K562 (cell line): ENCODE results near the gene CDKN2C. TPM values are rescaled to one million over a fixed set of nuclear protein-coding genes. Genes with fewer than 3 reads are reported as not detected.
A peak's percentile ranks its signal among the peaks of the same experiment; 100 is the strongest.

Experiments
- BCOR ChIP-seq: fragments of 450-650 bp; IDR thresholded peaks from 2 replicates; pipeline ENCODE4 v1.6.1; 2016
- CGGBP1 ChIP-seq: fragments of 250-450 bp; sonication (Bioruptor Pico); IDR thresholded peaks from 2 replicates; pipeline ENCODE4 v1.9.0; 2021; ENCODE audit warnings: mild to moderate bottlenecking
- GMEB1 ChIP-seq: fragments of 250-450 bp; sonication (Bioruptor Pico); IDR thresholded peaks from 2 replicates; pipeline ENCODE4 v1.4.0; 2020; ENCODE audit warnings: mild to moderate bottlenecking
- HDAC1 ChIP-seq, 2 experiments: fragments of 450-650 bp; IDR thresholded peaks; 2 replicates each; pipeline ENCODE4 v1.6.1; 2016 to 2017; ENCODE audit warnings: inconsistent platforms in 1 of 2, mild to moderate bottlenecking in 1 of 2, moderate library complexity in 1 of 2
- IFI16 ChIP-seq: fragments of 250-450 bp; sonication (Bioruptor Pico); IDR thresholded peaks from 2 replicates; pipeline ENCODE4 v2.1.2; 2022; ENCODE audit warnings: mild to moderate bottlenecking, inconsistent platforms
- JUN ChIP-seq, 2 experiments: sonication (generic) in 1 of 2; formaldehyde crosslinking in 1 of 2; IDR thresholded peaks; 2 replicates each; pipeline versions ENCODE4 v1.6.1 to v1.8.0; 2012 to 2022; ENCODE audit warnings: borderline replicate concordance in 2 of 2, mild to moderate bottlenecking in 2 of 2, improper control_type of control experiment in 1 of 2, low read depth in 1 of 2, low read length in 1 of 2, missing genetic modification reagents in 1 of 2
- MITF ChIP-seq: IDR thresholded peaks from 2 replicates; pipeline ENCODE4 v1.6.1; 2014; ENCODE audit warnings: antibody characterized with exemption
- NR4A1 ChIP-seq, 2 experiments: fragments of 250-450 bp in 1 of 2; fragments of 450-650 bp in 1 of 2; sonication (Bioruptor Pico) in 1 of 2; IDR thresholded peaks; 2 replicates each; pipeline versions ENCODE4 v1.4.0 to v1.6.1; 2016 to 2020; ENCODE audit warnings: mild to moderate bottlenecking in 2 of 2, missing compliant biosample characterization in 1 of 2, missing genetic modification characterization in 1 of 2, moderate library complexity in 1 of 2
- PCBP2 ChIP-seq: fragments of 200-400 bp; formaldehyde crosslinking; IDR thresholded peaks from 2 replicates; pipeline ENCODE4 v1.6.1; 2018; ENCODE audit warnings: low read length, low read depth, mild to moderate bottlenecking, moderate library complexity; ENCODE audit not compliant: poor library complexity, severe bottlenecking
- RUNX1 ChIP-seq: sonication (generic); IDR thresholded peaks from 2 replicates; pipeline ENCODE4 v1.6.1; 2016; ENCODE audit warnings: antibody characterized with exemption, low read depth
- SAFB ChIP-seq: fragments of 200-400 bp; formaldehyde crosslinking; IDR thresholded peaks from 2 replicates; pipeline ENCODE4 v1.6.1; 2017; ENCODE audit warnings: low read depth, low read length, borderline replicate concordance
- SIRT6 ChIP-seq: IDR thresholded peaks from one replicate; pipeline ENCODE4 v1.6.1; 2012; ENCODE audit warnings: low read depth, mild to moderate bottlenecking, control low read depth, inconsistent platforms, low read length, moderate library complexity
- SMAD2 ChIP-seq: fragments of 150-350 bp; IDR thresholded peaks from 2 replicates; pipeline ENCODE4 v1.6.1; 2014; ENCODE audit warnings: low read depth, mild to moderate bottlenecking, low read length
- SRSF3 ChIP-seq: fragments of 200-400 bp; formaldehyde crosslinking; IDR thresholded peaks from 2 replicates; pipeline ENCODE4 v1.6.1; 2016; ENCODE audit warnings: mild to moderate bottlenecking, low read length, moderate library complexity; ENCODE audit not compliant: insufficient read depth
- STAT6 ChIP-seq: sonication (generic); formaldehyde crosslinking; IDR thresholded peaks from 2 replicates; pipeline ENCODE4 v1.8.1; 2023; ENCODE audit warnings: mild to moderate bottlenecking, missing genetic modification reagents
- TAF7 ChIP-seq: fragments of 450-650 bp; IDR thresholded peaks from 2 replicates; pipeline ENCODE4 v1.6.1; 2016; ENCODE audit warnings: missing genetic modification characterization, missing compliant biosample characterization
- ZFPM2 ChIP-seq: fragments of 250-450 bp; sonication (Bioruptor Pico); IDR thresholded peaks from 2 replicates; pipeline ENCODE4 v1.5.1; 2022; ENCODE audit warnings: mild to moderate bottlenecking
- ZNF354B ChIP-seq: fragments of 250-450 bp; sonication (Bioruptor Pico); IDR thresholded peaks from 2 replicates; pipeline ENCODE4 v1.4.0; 2020
- ZNF511 ChIP-seq: sonication (generic); formaldehyde crosslinking; IDR thresholded peaks from 2 replicates; pipeline ENCODE4 v1.8.0; 2022; ENCODE audit warnings: mild to moderate bottlenecking, missing genetic modification reagents
- polyA plus RNA-seq, 8 experiments: library from polyadenylated mRNA; depleted of rRNA in 4 of 8; stranded (reverse) in 5 of 8; unstranded in 3 of 8; fragments of >200 nt; fragmentation: Nextera tagmentation in 2 of 8; fragmentation: Illumina TruSeq in 1 of 8; extraction: Ambion mirVana in 2 of 8; extraction: Trizol in 1 of 8; gene quantifications; 2 replicates each; pipeline versions ENCODE4 v1.2.1 to v1.2.3, GENCODE V29; 2011 to 2014; ENCODE audit warnings: inconsistent platforms in 1 of 8, missing spikeins in 1 of 8
- total RNA-seq, 7 experiments: library from RNA; depleted of rRNA in 6 of 7; stranded (reverse); fragments of >200 nt in 6 of 7; fragmentation: Illumina TruSeq in 2 of 7; extraction: Trizol in 2 of 7; gene quantifications; 2 replicates each; pipeline versions ENCODE4 v1.2.1 to v1.2.3, GENCODE V29; 2011 to 2021; ENCODE audit warnings: low replicate concordance in 1 of 7

CDKN2C gene
- total and polyA plus RNA-seq, 9 of the 15 experiments (the other 6 are each of a cell fraction or from before 2014, with no cell fraction given), result 11.9 to 74.3 (median 45.9) TPM

GRCh38 chr1:50959303-50959912, 10.6 kb upstream of the CDKN2C start (continued):
- no peak for TF ChIP-seq STAT6 (CRISPR knock-in tag)
- no peak for TF ChIP-seq NR4A1 (CRISPR knock-in tag; IDR thresholded peaks at IDR 0.05)
- no peak for TF ChIP-seq NR4A1 (tag; IDR thresholded peaks at IDR 0.05)
- TF ChIP-seq IFI16 (CRISPR knock-in tag), result no peak
- no peak for TF ChIP-seq CGGBP1 (CRISPR knock-in tag)
- no peak for TF ChIP-seq ZFPM2 (CRISPR knock-in tag)
- peak in 1 of 2 experiments; percentile 96; a peak in 2 of 4 replicates for TF ChIP-seq HDAC1 (IDR thresholded peaks at IDR 0.05)
- no peak for TF ChIP-seq SRSF3
- TF ChIP-seq ZNF354B (CRISPR knock-in tag), result no peak
- no peak for TF ChIP-seq RUNX1
- peak; percentile 72 for TF ChIP-seq BCOR
- TF ChIP-seq PCBP2, result no peak
- TF ChIP-seq MITF, result no peak
- no peak for TF ChIP-seq SMAD2
- no peak for TF ChIP-seq TAF7 (tag)
- no peak for TF ChIP-seq GMEB1 (CRISPR knock-in tag)
- no peak for TF ChIP-seq SAFB
- no peak for TF ChIP-seq JUN (IDR thresholded peaks at IDR 0.05; ENCODE audit: borderline replicate concordance, low read depth, low read length)
- TF ChIP-seq JUN (CRISPR knock-in tag; IDR thresholded peaks at IDR 0.05; ENCODE audit: borderline replicate concordance), result no peak; the same call in 1 of the 2 replicates
- TF ChIP-seq SIRT6, result no peak
- TF ChIP-seq ZNF511, result 0 out of 2 replicates have a peak, but pooled peaks have one; percentile 10
